ENCODE data around the gene PSAPL1. TPM values are rescaled to one million over a fixed set of nuclear protein-coding genes. Genes with fewer than 3 reads are reported as not detected.

The PSAPL1 gene
- total RNA-seq, 1 experiment from 2014 or later = not detected

- TF ChIP-seq POLR2AphosphoS5 (IDR thresholded peaks at IDR 0.05; ENCODE audit: low read depth, low read length) = no peak
- TF ChIP-seq CTCF (IDR thresholded peaks at IDR 0.05) = no peak
- no peak for TF ChIP-seq SIN3A (IDR thresholded peaks at IDR 0.05; ENCODE audit: borderline replicate concordance, insufficient read depth, low read depth, low read length)
- no TSS peak for BruUV-seq (replicated peaks)
- CTCF ChIA-PET = no interaction called here
Observed at GRCh38 chr4:7421356-7422150, 13.2 kb downstream of the PSAPL1 start.

GRCh38 chr4:7420661-7421040 is 14.1 kb downstream of the PSAPL1 start:
- no peak for TF ChIP-seq POLR2AphosphoS5 (IDR thresholded peaks at IDR 0.05; ENCODE audit: low read depth, low read length)
- TF ChIP-seq SIN3A (IDR thresholded peaks at IDR 0.05; ENCODE audit: borderline replicate concordance, insufficient read depth, low read depth, low read length) = no peak
- TF ChIP-seq CTCF (IDR thresholded peaks at IDR 0.05) = no peak
- TF ChIP-seq TCF7L2 (IDR thresholded peaks at IDR 0.05; ENCODE audit: low read depth, low read length) = no peak
- no peak for TF ChIP-seq REST (IDR thresholded peaks at IDR 0.05; ENCODE audit: insufficient read depth in 1 of 2, low read depth in 2 of 2, low read length in 1 of 2)
- in situ Hi-C loops (cut with HindIII; ENCODE audit: low pct_unique_long_range_greater_than_20kb, low sequenced_read_pairs) = no loop called here
- intact Hi-C loops (cut with micrococcal nuclease; ENCODE audit: unreplicated experiment) = no loop called here
- Histone ChIP-seq H3K36me3 (ENCODE audit: control insufficient read depth, insufficient read depth, low read length) (no peaks in the 10 kb centered on the region), H3K4me1 (ENCODE audit: control insufficient read depth, insufficient read depth, low read length) (no peaks in the 10 kb centered on the region), H3K9me3 (ENCODE audit: control insufficient read depth, insufficient read depth, low read depth, low read length) (no peaks in the 10 kb centered on the region), H3K27me3 (ENCODE audit: control insufficient read depth, insufficient read depth, low read length) (no peaks in the 10 kb centered on the region), H3K4me3 (ENCODE audit: low read depth in 2 of 2, low read length in 2 of 2) (no peak overlapping the region), H3K27ac (ENCODE audit: low read length) (no peak overlapping the region)
- POLR2A ChIA-PET = no interaction called here
- ATAC-seq (no peak), DNase-seq (ENCODE audit: low read depth, low spot score) (no peak)
- CTCF ChIA-PET = no interaction called here
- no TSS peak for BruUV-seq (replicated peaks)

More at GRCh38 chr4:7421356-7422150, 13.2 kb downstream of the PSAPL1 start:
- H3K4me3 ChIP-seq (ENCODE audit: low read depth in 2 of 2, low read length in 2 of 2) = no peak overlapping the region
- DNase-seq (ENCODE audit: low read depth, low spot score) (no peak), ATAC-seq (no peak)
- no peaks in the 10 kb centered on the region for H3K9me3 ChIP-seq (ENCODE audit: control insufficient read depth, insufficient read depth, low read depth, low read length)
- no peak overlapping the region for H3K27ac ChIP-seq (ENCODE audit: low read length)
- H3K27me3 ChIP-seq (ENCODE audit: control insufficient read depth, insufficient read depth, low read length) = no peaks in the 10 kb centered on the region
- POLR2A ChIA-PET = no interaction called here
- H3K4me1 ChIP-seq (ENCODE audit: control insufficient read depth, insufficient read depth, low read length) = no peaks in the 10 kb centered on the region
- intact Hi-C loops (cut with micrococcal nuclease; ENCODE audit: unreplicated experiment) (no loop called here), in situ Hi-C loops (cut with HindIII; ENCODE audit: low pct_unique_long_range_greater_than_20kb, low sequenced_read_pairs) (no loop called here)
- no peaks in the 10 kb centered on the region for H3K36me3 ChIP-seq (ENCODE audit: control insufficient read depth, insufficient read depth, low read length)
